ENCODE results near the gene AK5. TPM values are rescaled to one million over a fixed set of nuclear protein-coding genes. Genes with fewer than 3 reads are reported as not detected.
"Not testable (repeated sequence)": the region's sequence is repeated elsewhere in the genome, so short reads cannot be mapped to it uniquely, and the experiment has no call there.

AK5 gene
- total RNA-seq, 1 donor from 2014 or later: 6.9 TPM

DNA sequence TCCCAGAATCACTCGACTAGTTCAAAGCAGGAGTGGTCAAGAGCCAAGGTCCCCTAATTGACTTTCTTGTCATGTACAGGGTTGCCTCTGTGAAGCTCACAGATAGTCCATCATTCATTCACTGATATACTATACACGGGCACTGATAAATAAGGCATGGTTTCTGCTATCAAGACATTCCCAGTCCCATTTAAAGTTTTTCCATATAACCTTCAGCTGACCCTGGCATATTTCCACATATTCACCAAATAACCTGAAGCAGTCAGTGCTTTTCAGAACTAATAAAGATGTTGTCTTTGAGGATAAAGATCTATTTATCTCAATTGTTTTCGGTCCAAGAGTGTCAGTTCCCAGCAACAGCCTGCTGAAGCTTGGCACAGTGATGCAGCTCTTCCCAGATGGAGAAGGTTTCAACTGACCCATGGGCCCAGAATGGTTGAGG lies 227.3 kb downstream of the AK5 start:
- Histone ChIP-seq H3K27ac (no peak overlapping the region), H3K27me3 (no peaks in the 10 kb centered on the region)

DNA sequence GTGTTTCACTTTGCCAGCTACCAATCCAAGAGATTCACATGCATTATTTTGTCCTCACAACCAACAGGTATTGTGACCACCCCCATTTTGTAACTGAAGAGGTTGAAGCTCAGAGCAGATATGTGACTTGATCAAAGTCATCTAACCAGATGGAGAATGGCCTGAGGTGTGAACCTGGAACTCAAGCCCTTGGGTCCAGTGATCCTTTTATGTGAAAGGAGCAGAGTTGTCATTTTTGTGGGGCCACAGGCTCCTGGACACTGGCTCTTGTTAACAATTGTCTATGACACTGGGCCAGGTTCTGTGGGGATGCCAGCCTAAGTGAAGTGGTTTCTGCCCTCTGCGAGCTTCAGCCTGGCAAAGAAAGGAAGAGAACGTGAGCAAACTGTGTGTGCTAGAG lies 228.1 kb downstream of the AK5 start:
- Histone ChIP-seq H3K4me1 (peaks cover 7% of the 10 kb centered on the region), H3K36me3 (no peaks in the 10 kb centered on the region), H3K27ac (no peak overlapping the region), H3K4me3 (no peak overlapping the region), H3K9me3 (no peaks in the 10 kb centered on the region), H3K27me3 (no peaks in the 10 kb centered on the region)
- intact Hi-C loops (cut with DNase I): no loop called here
- DNase-seq (ENCODE audit: extremely low spot score in 2 of 2): no peak
- no peak for TF ChIP-seq POLR2AphosphoS5 (IDR thresholded peaks at IDR 0.05; ENCODE audit: insufficient read depth in 1 of 2, low read depth in 1 of 2)
- TF ChIP-seq, protein P1, sequence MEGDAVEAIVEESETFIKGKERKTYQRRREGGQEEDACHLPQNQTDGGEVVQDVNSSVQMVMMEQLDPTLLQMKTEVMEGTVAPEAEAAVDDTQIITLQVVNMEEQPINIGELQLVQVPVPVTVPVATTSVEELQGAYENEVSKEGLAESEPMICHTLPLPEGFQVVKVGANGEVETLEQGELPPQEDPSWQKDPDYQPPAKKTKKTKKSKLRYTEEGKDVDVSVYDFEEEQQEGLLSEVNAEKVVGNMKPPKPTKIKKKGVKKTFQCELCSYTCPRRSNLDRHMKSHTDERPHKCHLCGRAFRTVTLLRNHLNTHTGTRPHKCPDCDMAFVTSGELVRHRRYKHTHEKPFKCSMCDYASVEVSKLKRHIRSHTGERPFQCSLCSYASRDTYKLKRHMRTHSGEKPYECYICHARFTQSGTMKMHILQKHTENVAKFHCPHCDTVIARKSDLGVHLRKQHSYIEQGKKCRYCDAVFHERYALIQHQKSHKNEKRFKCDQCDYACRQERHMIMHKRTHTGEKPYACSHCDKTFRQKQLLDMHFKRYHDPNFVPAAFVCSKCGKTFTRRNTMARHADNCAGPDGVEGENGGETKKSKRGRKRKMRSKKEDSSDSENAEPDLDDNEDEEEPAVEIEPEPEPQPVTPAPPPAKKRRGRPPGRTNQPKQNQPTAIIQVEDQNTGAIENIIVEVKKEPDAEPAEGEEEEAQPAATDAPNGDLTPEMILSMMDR (IDR thresholded peaks at IDR 0.05): no peak
- no peak for TF ChIP-seq POLR2A (IDR thresholded peaks at IDR 0.05)

More for the DNA sequence above, 227.3 kb downstream of the AK5 start:
- no peaks in the 10 kb centered on the region for H3K36me3 ChIP-seq
- intact Hi-C loops (cut with DNase I): no loop called here
- DNase-seq (ENCODE audit: extremely low spot score in 2 of 2): no peak
- no peaks in the 10 kb centered on the region for H3K4me1 ChIP-seq
- no peak overlapping the region for H3K4me3 ChIP-seq
- TF ChIP-seq POLR2A (IDR thresholded peaks at IDR 0.05): no peak
- TF ChIP-seq POLR2AphosphoS5 (IDR thresholded peaks at IDR 0.05; ENCODE audit: insufficient read depth in 1 of 2, low read depth in 1 of 2): no peak
- TF ChIP-seq, protein P1 (IDR thresholded peaks at IDR 0.05): no peak
- H3K9me3 ChIP-seq: no peaks in the 10 kb centered on the region

DNA sequence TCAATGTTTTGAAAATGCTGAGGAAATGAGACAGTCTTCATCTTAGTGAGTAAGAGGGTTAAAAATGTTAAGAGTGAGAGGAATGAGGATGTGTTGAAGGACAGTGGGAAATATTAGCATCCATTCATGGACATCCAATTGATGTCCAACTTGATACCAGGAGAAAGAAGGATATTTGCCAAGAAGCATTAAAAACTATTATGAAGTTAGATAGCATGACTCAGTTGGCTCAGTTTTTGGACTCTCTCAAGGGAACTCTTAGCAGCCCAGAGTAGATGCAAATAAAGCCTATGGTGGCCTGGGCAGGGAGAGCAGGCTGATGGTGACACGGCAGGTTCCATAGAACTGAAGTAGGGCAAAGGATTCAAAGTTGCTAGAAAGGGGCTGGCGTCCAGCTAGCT lies 229.6 kb downstream of the AK5 start:
- no peak for TF ChIP-seq POLR2AphosphoS5 (IDR thresholded peaks at IDR 0.05; ENCODE audit: insufficient read depth in 1 of 2, low read depth in 1 of 2)
- TF ChIP-seq POLR2A (IDR thresholded peaks at IDR 0.05): no peak
- TF ChIP-seq, protein P1 (IDR thresholded peaks at IDR 0.05): no peak
- intact Hi-C loops (cut with DNase I): no loop called here
- Histone ChIP-seq H3K36me3 (no peaks in the 10 kb centered on the region), H3K27me3 (no peaks in the 10 kb centered on the region), H3K4me1 (peaks cover 17% of the 10 kb centered on the region), H3K4me3 (no peak overlapping the region), H3K9me3 (no peaks in the 10 kb centered on the region), H3K27ac (no peak overlapping the region)
- DNase-seq (ENCODE audit: extremely low spot score in 2 of 2): no peak

DNA sequence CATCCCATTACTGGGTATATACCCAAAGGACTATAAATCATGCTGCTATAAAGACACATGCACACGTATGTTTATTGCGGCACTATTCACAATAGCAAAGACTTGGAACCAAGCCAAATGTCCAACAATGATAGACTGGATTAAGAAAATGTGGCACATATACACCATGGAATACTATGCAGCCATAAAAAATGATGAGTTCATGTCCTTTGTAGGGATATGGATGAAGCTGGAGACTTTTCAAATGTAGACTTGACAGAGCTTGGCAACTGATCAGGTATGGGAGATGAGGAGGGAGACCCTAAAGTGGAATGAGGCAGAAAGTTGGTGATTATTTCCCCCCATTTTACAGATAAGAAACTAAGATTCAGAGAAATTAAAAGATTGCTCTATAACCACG lies 230.8 kb downstream of the AK5 start:
- intact Hi-C loops (cut with DNase I); DNase-seq (ENCODE audit: extremely low spot score in 2 of 2); H3K27ac ChIP-seq; H3K9me3 ChIP-seq; H3K36me3 ChIP-seq; H3K27me3 ChIP-seq; H3K4me3 ChIP-seq: not testable (repeated sequence)
- peaks cover 17% of the 10 kb centered on the region for H3K4me1 ChIP-seq

DNA sequence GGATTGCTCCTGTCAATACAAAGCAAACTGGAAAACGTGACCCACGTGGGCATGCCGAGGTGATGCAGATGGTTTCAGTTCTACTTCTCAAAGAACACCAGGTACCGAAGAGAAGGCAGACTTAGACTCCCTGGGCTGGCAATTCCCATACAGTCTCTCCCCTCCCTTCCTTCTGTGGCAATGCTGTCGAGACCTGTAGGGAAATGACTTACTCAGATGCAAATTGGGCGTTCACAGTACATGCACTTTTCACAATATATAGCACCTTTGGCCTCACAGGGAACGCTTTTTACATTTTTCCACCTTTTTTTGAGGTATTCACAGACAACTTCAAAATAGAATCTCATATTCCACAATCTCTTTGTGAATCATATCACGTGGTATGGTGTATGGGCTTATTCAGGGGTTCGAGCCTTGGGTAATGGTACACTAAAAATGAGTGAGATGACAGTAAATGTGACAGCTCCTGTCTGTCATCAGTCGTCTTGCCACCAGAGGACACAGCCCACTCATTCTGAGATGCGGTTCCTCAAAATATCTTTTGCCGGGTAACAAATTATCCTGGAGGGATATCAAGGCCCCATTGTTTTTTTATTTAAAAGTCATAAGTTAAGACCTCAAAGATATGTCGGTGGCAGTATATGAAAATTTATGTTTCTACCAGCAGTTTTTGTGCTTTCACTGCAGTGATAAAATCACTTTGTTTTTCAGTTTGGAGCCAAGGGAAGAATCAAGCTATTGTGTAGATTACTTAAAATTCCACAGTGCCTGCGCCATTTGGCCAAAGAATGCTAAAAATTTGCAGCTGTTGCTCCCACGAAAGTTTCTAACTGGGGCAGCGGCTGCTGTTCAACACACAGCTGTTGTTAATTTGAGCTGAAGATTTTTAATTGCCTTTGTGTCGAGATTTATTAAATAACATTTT lies 232.3 kb downstream of the AK5 start:
- peaks cover 17% of the 10 kb centered on the region for H3K4me1 ChIP-seq
- intact Hi-C loops (cut with DNase I): no loop called here
- no peaks in the 10 kb centered on the region for H3K36me3 ChIP-seq
- peak overlapping the region; percentile 45 for H3K27ac ChIP-seq
- H3K9me3 ChIP-seq: no peaks in the 10 kb centered on the region
- H3K27me3 ChIP-seq: no peaks in the 10 kb centered on the region
- TF ChIP-seq, protein P1 (IDR thresholded peaks at IDR 0.05): no peak
- TF ChIP-seq POLR2AphosphoS5 (IDR thresholded peaks at IDR 0.05; ENCODE audit: insufficient read depth in 1 of 2, low read depth in 1 of 2) (no peak), POLR2A (IDR thresholded peaks at IDR 0.05) (no peak)
- H3K4me3 ChIP-seq: no peak overlapping the region
- DNase-seq (ENCODE audit: extremely low spot score in 2 of 2): no peak

Data from vagina (tissue), 2 donors.